Liver (tissue), 9 donors: Measurements from ENCODE around the gene FAM98B. TPM values are rescaled to one million over a fixed set of nuclear protein-coding genes. Genes with fewer than 3 reads are reported as not detected.

ENCODE experiments used
- DNase-seq: peaks from one replicate; pipeline ENCODE4 v3.0.0-alpha.2; 2017; ENCODE audit warnings: low spot score
- H3K27ac ChIP-seq, 2 donors: one replicate each; pipeline ENCODE4 v1.7.0; 2013; ENCODE audit warnings: inconsistent platforms in 2 of 2, low read length in 2 of 2, control low read depth in 1 of 2, low read depth in 1 of 2, mild to moderate bottlenecking in 1 of 2
- H3K27me3 ChIP-seq, 4 donors: one replicate each; pipeline versions ENCODE4 v1.6.1 to v1.7.0; 2013; ENCODE audit warnings: low read length in 3 of 4, inconsistent platforms in 1 of 4, mild to moderate bottlenecking in 1 of 4, moderate library complexity in 1 of 4; ENCODE audit not compliant: control insufficient read depth in 4 of 4, insufficient read depth in 4 of 4
- H3K36me3 ChIP-seq, 4 donors: one replicate each; pipeline versions ENCODE4 v1.6.1 to v1.7.0; 2013; ENCODE audit warnings: low read length in 3 of 4, mild to moderate bottlenecking in 3 of 4, low read depth in 1 of 4, moderate library complexity in 1 of 4; ENCODE audit not compliant: control insufficient read depth in 4 of 4, insufficient read depth in 3 of 4
- H3K4me1 ChIP-seq, 4 donors: one replicate each; pipeline versions ENCODE4 v1.6.1 to v1.7.0; 2013; ENCODE audit warnings: low read length in 3 of 4, mild to moderate bottlenecking in 3 of 4, moderate library complexity in 1 of 4; ENCODE audit not compliant: control insufficient read depth in 4 of 4, insufficient read depth in 4 of 4
- H3K4me3 ChIP-seq, 3 donors: one replicate each; pipeline versions ENCODE4 v1.6.1 to v1.7.0; 2013; ENCODE audit warnings: low read length in 3 of 3, control low read depth in 1 of 3, low read depth in 1 of 3, mild to moderate bottlenecking in 1 of 3
- H3K9ac ChIP-seq, 2 donors: one replicate each; pipeline ENCODE4 v1.7.0; 2013; ENCODE audit warnings: low read length in 2 of 2, mild to moderate bottlenecking in 2 of 2, moderate library complexity in 2 of 2, control low read depth in 1 of 2, low read depth in 1 of 2
- H3K9me3 ChIP-seq, 4 donors: one replicate each; pipeline versions ENCODE4 v1.6.1 to v1.7.0; 2013; ENCODE audit warnings: low read length in 3 of 4; ENCODE audit not compliant: control insufficient read depth in 4 of 4
- ATF3 ChIP-seq: IDR thresholded peaks from 2 replicates; pipeline ENCODE4 v1.6.1; 2016; ENCODE audit warnings: antibody characterized with exemption
- FOXA2 ChIP-seq: IDR thresholded peaks from 2 replicates; pipeline ENCODE4 v1.6.1; 2016; ENCODE audit warnings: antibody characterized with exemption
- GABPA ChIP-seq, 2 donors: IDR thresholded peaks in 1 of 2; conservative IDR thresholded peaks in 1 of 2; 2 replicates each; pipeline ENCODE4 v1.6.1; 2016; ENCODE audit warnings: antibody characterized with exemption in 2 of 2, mild to moderate bottlenecking in 1 of 2, moderate library complexity in 1 of 2
- HNF4A ChIP-seq, 2 donors: conservative IDR thresholded peaks; 2 replicates each; pipeline ENCODE4 v1.6.1; 2016; ENCODE audit warnings: antibody characterized with exemption in 2 of 2, mild to moderate bottlenecking in 2 of 2
- HNF4G ChIP-seq: IDR thresholded peaks from 2 replicates; pipeline ENCODE4 v1.6.1; 2016; ENCODE audit warnings: antibody characterized with exemption
- MAX ChIP-seq: IDR thresholded peaks from 2 replicates; pipeline ENCODE4 v1.6.1; 2016; ENCODE audit warnings: antibody characterized with exemption
- NR2F2 ChIP-seq: IDR thresholded peaks from 2 replicates; pipeline ENCODE4 v1.6.1; 2016; ENCODE audit warnings: antibody characterized with exemption
- RAD21 ChIP-seq, 2 donors: IDR thresholded peaks; 2 replicates each; pipeline ENCODE4 v1.6.1; 2016; ENCODE audit warnings: antibody characterized with exemption in 2 of 2, mild to moderate bottlenecking in 2 of 2
- REST ChIP-seq: IDR thresholded peaks from 2 replicates; pipeline ENCODE4 v1.6.1; 2016; ENCODE audit warnings: antibody characterized with exemption, mild to moderate bottlenecking
- RXRA ChIP-seq, 2 donors: IDR thresholded peaks; 2 replicates each; pipeline ENCODE4 v1.6.1; 2017 to 2018; ENCODE audit warnings: antibody characterized with exemption in 2 of 2, mild to moderate bottlenecking in 1 of 2
- SP1 ChIP-seq: IDR thresholded peaks from 2 replicates; pipeline ENCODE4 v1.6.1; 2018; ENCODE audit warnings: antibody characterized with exemption, mild to moderate bottlenecking
- TAF1 ChIP-seq: conservative IDR thresholded peaks from 2 replicates; pipeline ENCODE4 v1.6.1; 2016; ENCODE audit warnings: antibody characterized with exemption, mild to moderate bottlenecking
- ZBTB33 ChIP-seq: IDR thresholded peaks from 2 replicates; pipeline ENCODE4 v1.6.1; 2016; ENCODE audit warnings: antibody characterized with exemption
- WGBS: extraction: QIAGEN DNeasy Blood & Tissue Kit; methylation state at CpG from one replicate; pipeline ENCODE4 v1.1.7; 2013; 5-methylcytosine and 5-hydroxymethylcytosine counted together
- polyA plus RNA-seq, 2 donors: library from polyadenylated mRNA; stranded (reverse) in 1 of 2; unstranded in 1 of 2; fragments of 200-250 nt in 1 of 2; fragments of >200 nt in 1 of 2; fragmentation: Nextera tagmentation in 1 of 2; extraction: Ambion mirVana in 1 of 2; gene quantifications; one replicate each; pipeline versions ENCODE4 v1.2.1 to v1.2.3, GENCODE V29; 2013 to 2015
- total RNA-seq, 2 donors: library from RNA; depleted of rRNA; stranded (reverse); fragments of >200 nt; gene quantifications; one replicate each; pipeline ENCODE4 v1.2.3, GENCODE V29; 2014
- donor health status: healthy.
- donor health status: healthy.
- donor health status: healthy.
- donor health status: healthy.
- donor health status: healthy.

Gene FAM98B
- total and polyA plus RNA-seq, 4 donors: 1.5 to 12.2 (median 4.3) TPM

- Histone ChIP-seq H3K4me3 (no peak overlapping the region), H3K27ac (no peak overlapping the region), H3K4me1 (no peaks in the 10 kb centered on the region), H3K36me3 (no peaks in the 10 kb centered on the region), H3K9me3 (no peaks in the 10 kb centered on the region), H3K27me3 (no peaks in the 10 kb centered on the region), H3K9ac (no peak overlapping the region)
- TF ChIP-seq ZBTB33 (no peak), GABPA (IDR thresholded peaks at IDR 0.05 in 1 of 2, conservative IDR thresholded peaks at IDR 0.05 in 1 of 2) (no peak), ATF3 (no peak), MAX (no peak), NR2F2 (no peak)
- 71% methylated on average over 7 of the region's 7 CpGs for WGBS
- DNase-seq: no peak
Measured at GRCh38 chr15:38406436-38406835, 47.5 kb upstream of the FAM98B start.

- no peaks in the 10 kb centered on the region for H3K4me1 ChIP-seq
- no peak overlapping the region for H3K9ac ChIP-seq
- H3K27me3 ChIP-seq: no peaks in the 10 kb centered on the region
- no peaks in the 10 kb centered on the region for H3K36me3 ChIP-seq
- DNase-seq: no peak
- H3K4me3 ChIP-seq: no peak overlapping the region
- TF ChIP-seq HNF4A (conservative IDR thresholded peaks at IDR 0.05) (no peak), FOXA2 (no peak), GABPA (IDR thresholded peaks at IDR 0.05 in 1 of 2, conservative IDR thresholded peaks at IDR 0.05 in 1 of 2) (no peak), RAD21 (IDR thresholded peaks at IDR 0.05) (no peak), REST (no peak), ATF3 (no peak), SP1 (no peak), HNF4G (no peak), RXRA (IDR thresholded peaks at IDR 0.05) (no peak), MAX (no peak), NR2F2 (no peak), TAF1 (no peak)
- H3K27ac ChIP-seq: no peak overlapping the region
- H3K9me3 ChIP-seq: no peaks in the 10 kb centered on the region
- WGBS: 84% methylated on average over 4 of the region's 4 CpGs
Measured at GRCh38 chr15:38408576-38408975, 45.4 kb upstream of the FAM98B start.
